Adrenal gland (tissue), 12 donors: Measurements from ENCODE around the gene ARHGEF7. TPM values are rescaled to one million over a fixed set of nuclear protein-coding genes. Genes with fewer than 3 reads are reported as not detected.

Experiments used
- DNase-seq, 7 donors: peaks; one replicate each; pipeline ENCODE4 v3.0.0-alpha.2; 2019 to 2020
- H3K27ac ChIP-seq, 5 donors: fragments of 200-600 bp; sonication (generic) in 4 of 5; 1 replicate in 3 of 5; 2 replicates in 2 of 5; pipeline versions ENCODE4 v1.5.1 to v1.8.0; 2016 to 2020; ENCODE audit warnings: mild to moderate bottlenecking in 1 of 5
- H3K27me3 ChIP-seq: fragments of 200-600 bp; 2 replicates; pipeline ENCODE4 v1.8.0; 2021
- H3K36me3 ChIP-seq, 2 donors: fragments of 200-600 bp; replicated peaks in 1 of 2; 1 replicate in 1 of 2; 2 replicates in 1 of 2; pipeline versions ENCODE4 v1.5.1 to v1.8.0; 2018 to 2022
- H3K4me1 ChIP-seq, 2 donors: fragments of 200-600 bp; replicated peaks in 1 of 2; 1 replicate in 1 of 2; 2 replicates in 1 of 2; pipeline versions ENCODE4 v1.5.1 to v1.8.0; 2018 to 2021
- H3K4me3 ChIP-seq, 4 donors: fragments of 200-600 bp; sonication (generic) in 3 of 4; one replicate each; pipeline ENCODE4 v1.5.1; 2016 to 2018
- H3K9me3 ChIP-seq, 3 donors: fragments of 200-600 bp; sonication (generic) in 1 of 3; replicated peaks in 1 of 3; 1 replicate in 2 of 3; 2 replicates in 1 of 3; pipeline versions ENCODE4 v1.5.1 to v1.8.0; 2016 to 2021
- CTCF ChIP-seq, 6 experiments: fragments of 450-650 bp in 4 of 6; fragments of 200-600 bp in 2 of 6; sonication (generic) in 1 of 6; IDR thresholded peaks; 1 replicate in 5 of 6; 2 replicates in 1 of 6; pipeline versions ENCODE4 v1.5.1 to v1.8.0; 2016 to 2021; ENCODE audit warnings: antibody characterized with exemption in 6 of 6, mild to moderate bottlenecking in 2 of 6, moderate library complexity in 1 of 6
- POLR2A ChIP-seq, 2 donors: fragments of 450-650 bp; IDR thresholded peaks; one replicate each; pipeline ENCODE4 v1.6.1; 2017; ENCODE audit warnings: antibody characterized with exemption in 2 of 2, mild to moderate bottlenecking in 2 of 2, moderate library complexity in 1 of 2
- WGBS, 4 donors: extraction: QIAGEN DNeasy Blood & Tissue Kit in 2 of 4; methylation state at CpG; one replicate each; pipeline versions ENCODE4 v1.1.5 to v1.1.7; 2013 to 2017; 5-methylcytosine and 5-hydroxymethylcytosine counted together
- intact Hi-C, 2 donors: fragments of 100-400 bp; cut with DNase I; formaldehyde crosslinking; loops; one replicate each; pipeline versions ENCODE4 v1.14.1 to v1.15.0; 2022 to 2023
- polyA plus RNA-seq, 3 donors: library from polyadenylated mRNA; stranded (reverse); fragments of 200-250 nt in 2 of 3; fragments of 350-450 nt in 1 of 3; fragmentation: Illumina TruSeq in 1 of 3; extraction: RNeasy Lipid Tissue Mini Kit (QIAGEN cat#74804) in 1 of 3; gene quantifications; one replicate each; pipeline ENCODE4 v1.2.3, GENCODE V29; 2013 to 2014
- total RNA-seq, 9 donors: library from RNA; depleted of rRNA in 4 of 9; stranded (reverse); fragments of >200 nt in 4 of 9; fragments of 120-200 nt in 1 of 9; fragmentation: NEBNext Ultra II Directional in 1 of 9; extraction: Animal tissue kit (Norgen Biotek cat#: 25700) in 1 of 9; gene quantifications; one replicate each; pipeline versions ENCODE4 v1.1.0 to v1.2.4, GENCODE V29; 2013 to 2023
- donor health status: healthy with polysubstance abuse.
- donor health status: Bipolar disorder and iron deficiency.
- donor health status: DM: yes; HTN: yes; CAD: no.
- donor health status: DM: no; HTN: no; CAD: no.
- donor health status: DM: no; HTN: no; CAD: no.
- donor health status: DM: yes; HTN: yes; CAD: no.

The ARHGEF7 gene
- total and polyA plus RNA-seq, 12 donors: 25.3 to 69.3 (median 53.2) TPM

GRCh38 chr13:111286749-111287148 lies 171.6 kb downstream of the ARHGEF7 start:
- Histone ChIP-seq H3K4me1 (peaks cover 0 to 5% of the 10 kb centered on the region in 2 donors), H3K4me3 (no peak overlapping the region), H3K9me3 (no peaks in the 10 kb centered on the region), H3K27me3 (no peaks in the 10 kb centered on the region), H3K36me3 (peaks cover 0 to 86% of the 10 kb centered on the region in 2 donors), H3K27ac (no peak overlapping the region)
- 96% methylated on average over 3 to 7 of the region's 7 CpGs for WGBS, 4 donors
- DNase-seq: peak in 1 of 7 donors; percentile 24
- intact Hi-C loops: no loop called here
- TF ChIP-seq CTCF (IDR thresholded peaks at IDR 0.05) (no peak), POLR2A (IDR thresholded peaks at IDR 0.05) (no peak)

DNA sequence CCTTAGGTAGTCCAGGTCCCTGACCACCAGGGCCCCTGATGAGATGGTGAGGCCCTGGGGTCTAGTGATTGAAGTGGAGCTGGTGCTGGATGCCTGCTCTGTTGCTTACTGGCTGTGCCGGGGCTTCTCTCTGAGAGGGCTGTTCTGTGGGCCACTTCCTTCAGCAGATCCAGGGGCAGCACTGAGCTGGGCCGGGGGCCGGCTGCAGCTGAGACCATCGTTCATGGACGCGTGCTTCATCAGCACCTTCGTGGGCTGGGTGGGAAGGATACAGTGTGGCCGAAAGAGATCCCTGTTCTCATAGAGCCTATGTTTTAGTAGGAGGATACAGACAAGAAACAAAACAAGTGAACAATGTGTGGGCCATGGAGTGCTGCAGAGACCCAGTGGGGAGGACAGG lies 172.1 kb downstream of the ARHGEF7 start:
- Histone ChIP-seq H3K27ac (no peak overlapping the region), H3K27me3 (no peaks in the 10 kb centered on the region), H3K36me3 (peaks cover 0 to 90% of the 10 kb centered on the region in 2 donors), H3K4me3 (no peak overlapping the region), H3K4me1 (peaks cover 0 to 5% of the 10 kb centered on the region in 2 donors), H3K9me3 (no peaks in the 10 kb centered on the region)
- peak in 1 of 7 donors; percentile 44 for DNase-seq
- 96 to 97% (median 96%) methylated on average over 3 to 8 of the region's 8 CpGs for WGBS, 4 donors
- TF ChIP-seq POLR2A (IDR thresholded peaks at IDR 0.05) (no peak), CTCF (IDR thresholded peaks at IDR 0.05) (no peak)
- intact Hi-C loops: no loop called here

DNA sequence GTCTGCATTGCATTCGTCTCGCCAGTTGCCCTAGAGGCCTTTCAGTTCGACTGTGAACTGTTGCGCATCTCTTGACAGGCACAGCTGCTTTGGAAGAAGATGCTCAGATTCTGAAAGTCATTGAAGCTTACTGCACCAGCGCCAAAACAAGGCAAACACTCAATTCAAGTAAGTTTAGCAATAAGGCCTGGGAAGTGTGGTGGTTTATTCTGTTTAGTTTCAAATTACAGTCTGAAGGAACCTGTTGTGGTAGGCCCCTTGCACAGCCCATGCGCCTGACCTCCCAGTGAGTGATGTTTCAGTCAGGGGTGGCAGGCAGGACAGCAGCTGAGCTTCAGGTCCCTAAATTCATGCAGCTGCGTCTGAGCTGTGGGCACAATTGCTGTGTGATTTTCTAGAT lies 173.2 kb downstream of the ARHGEF7 start:
- intact Hi-C loops: no loop called here
- H3K4me1 ChIP-seq: no peaks in the 10 kb centered on the region
- DNase-seq: peak in 1 of 7 donors; percentile 28
- 87 to 95% (median 93%) methylated on average over 7 of the region's 7 CpGs for WGBS, 4 donors
- no peak overlapping the region for H3K4me3 ChIP-seq
- peaks cover 0 to 92% of the 10 kb centered on the region in 2 donors for H3K36me3 ChIP-seq
- H3K27me3 ChIP-seq: no peaks in the 10 kb centered on the region
- H3K9me3 ChIP-seq: no peaks in the 10 kb centered on the region
- TF ChIP-seq CTCF (IDR thresholded peaks at IDR 0.05): no peak
- TF ChIP-seq POLR2A (IDR thresholded peaks at IDR 0.05): no peak
- no peak overlapping the region for H3K27ac ChIP-seq

- no peaks in the 10 kb centered on the region for H3K27me3 ChIP-seq
- no peaks in the 10 kb centered on the region for H3K4me1 ChIP-seq
- intact Hi-C loops: no loop called here
- H3K9me3 ChIP-seq: no peaks in the 10 kb centered on the region
- no peak overlapping the region for H3K27ac ChIP-seq
- H3K36me3 ChIP-seq: peaks cover 0 to 94% of the 10 kb centered on the region in 2 donors
- 89 to 95% (median 93%) methylated on average over 3 to 11 of the region's 11 CpGs for WGBS, 4 donors
- TF ChIP-seq CTCF (IDR thresholded peaks at IDR 0.05) (no peak), POLR2A (IDR thresholded peaks at IDR 0.05) (no peak)
- H3K4me3 ChIP-seq: no peak overlapping the region
- DNase-seq: peak in 1 of 7 donors; percentile 23
These were observed 174.1 kb downstream of the ARHGEF7 start for GRCh38 chr13:111289251-111289650.
